ENCODE data around the gene TBXA2R.

TBXA2R gene

DNA sequence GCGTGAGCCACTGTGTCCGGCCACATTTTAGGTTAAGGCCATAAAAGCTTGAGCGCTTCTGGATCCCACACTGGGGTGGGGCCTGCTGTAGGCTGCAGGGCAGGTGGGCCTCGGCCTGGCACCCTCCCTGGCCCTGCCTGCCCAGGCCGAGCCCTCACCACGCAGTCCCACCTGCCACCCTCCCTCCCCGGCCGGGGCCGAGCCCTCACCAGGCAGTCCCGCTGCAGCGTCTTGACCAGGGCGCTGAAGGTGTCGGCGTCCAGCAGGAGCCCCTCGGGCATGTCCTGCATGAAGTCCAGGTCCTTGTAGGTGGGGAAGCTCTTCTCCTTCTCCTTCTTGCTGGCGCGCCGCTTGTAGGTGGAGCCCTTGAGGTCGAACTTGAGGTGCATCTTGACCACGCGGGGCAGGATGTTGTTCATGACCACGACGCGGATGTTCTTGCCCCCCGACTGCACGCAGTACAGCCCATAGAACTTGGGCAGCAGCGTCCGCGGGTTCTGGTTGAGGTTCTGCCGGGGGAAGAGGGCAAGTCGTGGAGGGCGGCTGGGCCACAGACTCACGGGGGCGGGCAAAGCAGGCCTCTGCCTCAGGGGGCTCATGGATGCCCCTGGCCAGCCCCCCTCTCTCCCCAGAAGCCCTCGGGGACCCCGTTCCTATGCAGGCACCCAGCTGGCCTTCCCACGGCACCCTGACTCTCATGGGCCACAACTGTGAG is 46.6 kb upstream of the TBXA2R start:
- H3K4me1 ChIP-seq (ENCODE audit: insufficient read depth, poor library complexity, severe bottlenecking) = peaks cover 11% of the 10 kb centered on the region
- H3K27ac ChIP-seq (ENCODE audit: poor library complexity, severe bottlenecking) = no peak overlapping the region
- H3K27me3 ChIP-seq (ENCODE audit: insufficient read depth, poor library complexity, severe bottlenecking) = no peaks in the 10 kb centered on the region
- DNase-seq (ENCODE audit: low spot score) (no peak), ATAC-seq (ENCODE audit: low read depth) (no peak)
- H3K9me3 ChIP-seq (ENCODE audit: severe bottlenecking) = no peaks in the 10 kb centered on the region
- no peak overlapping the region for H3K4me3 ChIP-seq (ENCODE audit: severe bottlenecking)
- H3K36me3 ChIP-seq (ENCODE audit: low read depth) = peaks cover 9% of the 10 kb centered on the region; the same call in 1 of the 2 replicates
- TF ChIP-seq, protein P1, sequence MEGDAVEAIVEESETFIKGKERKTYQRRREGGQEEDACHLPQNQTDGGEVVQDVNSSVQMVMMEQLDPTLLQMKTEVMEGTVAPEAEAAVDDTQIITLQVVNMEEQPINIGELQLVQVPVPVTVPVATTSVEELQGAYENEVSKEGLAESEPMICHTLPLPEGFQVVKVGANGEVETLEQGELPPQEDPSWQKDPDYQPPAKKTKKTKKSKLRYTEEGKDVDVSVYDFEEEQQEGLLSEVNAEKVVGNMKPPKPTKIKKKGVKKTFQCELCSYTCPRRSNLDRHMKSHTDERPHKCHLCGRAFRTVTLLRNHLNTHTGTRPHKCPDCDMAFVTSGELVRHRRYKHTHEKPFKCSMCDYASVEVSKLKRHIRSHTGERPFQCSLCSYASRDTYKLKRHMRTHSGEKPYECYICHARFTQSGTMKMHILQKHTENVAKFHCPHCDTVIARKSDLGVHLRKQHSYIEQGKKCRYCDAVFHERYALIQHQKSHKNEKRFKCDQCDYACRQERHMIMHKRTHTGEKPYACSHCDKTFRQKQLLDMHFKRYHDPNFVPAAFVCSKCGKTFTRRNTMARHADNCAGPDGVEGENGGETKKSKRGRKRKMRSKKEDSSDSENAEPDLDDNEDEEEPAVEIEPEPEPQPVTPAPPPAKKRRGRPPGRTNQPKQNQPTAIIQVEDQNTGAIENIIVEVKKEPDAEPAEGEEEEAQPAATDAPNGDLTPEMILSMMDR (IDR thresholded peaks at IDR 0.05; ENCODE audit: poor library complexity, severe bottlenecking) = no peak

DNA sequence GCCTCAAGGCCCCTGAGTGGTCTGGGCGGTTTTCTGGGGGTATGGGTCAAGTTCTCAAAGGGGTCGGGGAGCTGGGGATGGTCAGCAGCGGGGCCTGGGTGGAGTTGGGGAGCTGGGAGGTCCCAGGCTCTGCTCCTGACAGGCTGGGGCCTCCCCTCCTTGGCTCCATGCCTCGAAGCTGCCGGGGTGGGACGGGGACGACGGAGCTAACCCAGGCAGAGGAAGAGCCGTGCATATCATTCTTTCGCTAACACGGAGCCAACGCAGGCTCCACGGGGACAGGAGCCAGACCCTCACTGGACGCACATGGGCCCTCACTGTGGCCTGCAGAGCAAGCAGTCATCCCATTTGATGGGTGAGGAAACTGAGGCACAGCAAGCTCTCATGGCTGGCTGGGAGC is 45.7 kb upstream of the TBXA2R start:
- Histone ChIP-seq H3K4me3 (ENCODE audit: severe bottlenecking) (no peak overlapping the region), H3K9me3 (ENCODE audit: severe bottlenecking) (no peaks in the 10 kb centered on the region), H3K27ac (ENCODE audit: poor library complexity, severe bottlenecking) (no peak overlapping the region), H3K4me1 (ENCODE audit: insufficient read depth, poor library complexity, severe bottlenecking) (peaks cover 11% of the 10 kb centered on the region), H3K36me3 (ENCODE audit: low read depth) (peaks cover 9% of the 10 kb centered on the region; the same call in 1 of the 2 replicates), H3K27me3 (ENCODE audit: insufficient read depth, poor library complexity, severe bottlenecking) (no peaks in the 10 kb centered on the region)
- DNase-seq (ENCODE audit: low spot score) = no peak
- TF ChIP-seq, protein P1 (IDR thresholded peaks at IDR 0.05; ENCODE audit: poor library complexity, severe bottlenecking) = no peak
- no peak for ATAC-seq (ENCODE audit: low read depth)

DNA sequence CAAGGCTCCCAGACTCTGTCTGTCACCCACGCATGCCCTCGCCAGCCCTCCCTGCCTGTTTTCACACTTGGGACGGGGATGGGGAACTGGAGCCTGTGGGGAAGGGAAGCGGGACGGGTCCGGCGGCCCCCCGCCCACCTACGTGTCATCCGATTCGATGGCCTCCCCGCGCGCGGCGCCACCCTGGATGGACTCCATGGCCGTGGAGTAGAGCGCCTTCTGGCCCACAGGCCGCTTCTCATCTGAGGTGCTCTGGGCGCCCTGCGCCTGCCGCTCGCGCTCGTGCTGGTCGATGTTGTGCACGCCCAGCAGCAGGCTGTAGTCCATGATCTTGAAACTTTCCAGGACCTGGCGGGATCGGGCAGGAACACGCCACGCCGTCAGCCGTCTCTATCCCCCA is 45.0 kb upstream of the TBXA2R start:
- TF ChIP-seq, protein P1 (IDR thresholded peaks at IDR 0.05; ENCODE audit: poor library complexity, severe bottlenecking) = no peak
- peaks cover 3% of the 10 kb centered on the region; the same call in 1 of the 2 replicates for H3K36me3 ChIP-seq (ENCODE audit: low read depth)
- no peak for ATAC-seq (ENCODE audit: low read depth)
- H3K27me3 ChIP-seq (ENCODE audit: insufficient read depth, poor library complexity, severe bottlenecking) = no peaks in the 10 kb centered on the region
- no peaks in the 10 kb centered on the region for H3K9me3 ChIP-seq (ENCODE audit: severe bottlenecking)
- peaks cover 11% of the 10 kb centered on the region for H3K4me1 ChIP-seq (ENCODE audit: insufficient read depth, poor library complexity, severe bottlenecking)
- H3K27ac ChIP-seq (ENCODE audit: poor library complexity, severe bottlenecking) = no peak overlapping the region
- H3K4me3 ChIP-seq (ENCODE audit: severe bottlenecking) = no peak overlapping the region
- no peak for DNase-seq (ENCODE audit: low spot score)

DNA sequence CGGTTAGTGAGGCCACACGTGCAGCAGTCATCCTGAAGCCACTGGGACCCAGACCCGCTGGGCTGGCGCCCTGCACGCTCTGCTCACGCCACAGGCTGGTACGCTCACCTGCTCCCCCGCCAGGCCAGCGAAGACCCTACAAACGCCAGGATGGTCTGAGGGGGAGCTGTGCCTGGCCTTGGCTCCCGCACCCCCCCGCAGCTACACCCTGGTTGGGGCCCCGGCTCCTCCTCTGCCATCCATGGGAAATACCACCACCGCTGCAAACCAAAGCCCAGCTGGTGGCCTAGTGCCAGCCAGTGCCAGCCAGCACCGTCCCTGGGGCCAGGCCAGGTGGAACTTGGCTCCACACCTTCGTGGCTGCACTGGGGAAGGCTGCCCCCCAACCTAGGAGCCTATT is 43.2 kb upstream of the TBXA2R start:
- no peaks in the 10 kb centered on the region for H3K4me1 ChIP-seq (ENCODE audit: insufficient read depth, poor library complexity, severe bottlenecking)
- DNase-seq (ENCODE audit: low spot score) (no peak), ATAC-seq (ENCODE audit: low read depth) (no peak)
- no peak overlapping the region for H3K27ac ChIP-seq (ENCODE audit: poor library complexity, severe bottlenecking)
- H3K27me3 ChIP-seq (ENCODE audit: insufficient read depth, poor library complexity, severe bottlenecking) = no peaks in the 10 kb centered on the region
- peaks cover 3% of the 10 kb centered on the region; the same call in 1 of the 2 replicates for H3K36me3 ChIP-seq (ENCODE audit: low read depth)
- TF ChIP-seq, protein P1 (IDR thresholded peaks at IDR 0.05; ENCODE audit: poor library complexity, severe bottlenecking) = no peak
- no peaks in the 10 kb centered on the region for H3K9me3 ChIP-seq (ENCODE audit: severe bottlenecking)
- no peak overlapping the region for H3K4me3 ChIP-seq (ENCODE audit: severe bottlenecking)
